Astrocyte (in vitro differentiated cells and primary cell): ENCODE measurements around the gene ERGIC2. TPM values are rescaled to one million over a fixed set of nuclear protein-coding genes. Genes with fewer than 3 reads are reported as not detected.

Source experiments
- DNase-seq: peaks from one replicate; pipeline ENCODE4 v3.0.0-alpha.2; 2010; ENCODE audit warnings: low read depth
- FAIRE-seq: peaks from 2 replicates; lab custom pipeline; 2011; peaks lifted over from hg19 to GRCh38; lab: Jason Lieb, UNC
- H2AFZ ChIP-seq: 2 replicates; pipeline ENCODE4 v1.6.0; 2012; ENCODE audit warnings: low read depth, low read length, inconsistent platforms
- H3K27ac ChIP-seq: 2 replicates; pipeline ENCODE4 v1.5.1; 2011; ENCODE audit warnings: low read depth, low read length, inconsistent platforms
- H3K27me3 ChIP-seq: 2 replicates; pipeline ENCODE4 v1.6.0; 2011; ENCODE audit warnings: low read length, inconsistent platforms; ENCODE audit not compliant: insufficient read depth
- H3K36me3 ChIP-seq: 2 replicates; pipeline ENCODE4 v1.5.1; 2011; ENCODE audit warnings: low read length, inconsistent platforms; ENCODE audit not compliant: insufficient read depth
- H3K4me1 ChIP-seq: 2 replicates; pipeline ENCODE4 v1.5.1; 2011; ENCODE audit warnings: low read length, inconsistent platforms; ENCODE audit not compliant: insufficient read depth
- H3K4me2 ChIP-seq: 2 replicates; pipeline ENCODE4 v1.6.0; 2012; ENCODE audit warnings: low read length, inconsistent platforms
- H3K4me3 ChIP-seq: 2 replicates; pipeline ENCODE4 v1.5.1; 2011; ENCODE audit warnings: low read depth, mild to moderate bottlenecking, low read length, inconsistent platforms; ENCODE audit not compliant: insufficient read depth
- H3K79me2 ChIP-seq: 2 replicates; pipeline ENCODE4 v1.6.0; 2012; ENCODE audit warnings: mild to moderate bottlenecking, low read length, inconsistent platforms; ENCODE audit not compliant: insufficient read depth
- H3K9ac ChIP-seq: 2 replicates; pipeline ENCODE4 v1.6.0; 2012; ENCODE audit warnings: mild to moderate bottlenecking, low read length, inconsistent platforms
- H3K9me3 ChIP-seq: 2 replicates; pipeline ENCODE4 v1.5.1; 2012; ENCODE audit warnings: low read depth, mild to moderate bottlenecking, low read length, inconsistent platforms; ENCODE audit not compliant: insufficient read depth
- H4K20me1 ChIP-seq: 2 replicates; pipeline ENCODE4 v1.6.0; 2012; ENCODE audit warnings: low read length, inconsistent platforms; ENCODE audit not compliant: insufficient read depth
- H3K27ac Mint-ChIP-seq: one replicate; pipeline ENCODE4 v1.8.0; 2021; ENCODE audit warnings: mild to moderate bottlenecking, mixed read lengths; ENCODE audit not compliant: unreplicated experiment
- H3K27me3 Mint-ChIP-seq: one replicate; pipeline ENCODE4 v1.8.0; 2021; ENCODE audit warnings: low read depth, mixed read lengths; ENCODE audit not compliant: unreplicated experiment
- H3K36me3 Mint-ChIP-seq: one replicate; pipeline ENCODE4 v1.8.0; 2021; ENCODE audit warnings: low read depth, mixed read lengths; ENCODE audit not compliant: unreplicated experiment
- H3K4me1 Mint-ChIP-seq: one replicate; pipeline ENCODE4 v1.8.0; 2021; ENCODE audit warnings: low read depth, mixed read lengths; ENCODE audit not compliant: unreplicated experiment
- H3K4me3 Mint-ChIP-seq: one replicate; pipeline ENCODE4 v1.8.0; 2021; ENCODE audit warnings: mild to moderate bottlenecking, moderate library complexity, mixed read lengths; ENCODE audit not compliant: unreplicated experiment
- H3K9me3 Mint-ChIP-seq: one replicate; pipeline ENCODE4 v1.8.0; 2021; ENCODE audit warnings: mild to moderate bottlenecking, mixed read lengths; ENCODE audit not compliant: unreplicated experiment
- EZH2 ChIP-seq: IDR thresholded peaks from 2 replicates; pipeline ENCODE4 v1.6.1; 2012; ENCODE audit warnings: mild to moderate bottlenecking, low read length, inconsistent platforms; ENCODE audit not compliant: insufficient read depth
- total RNA-seq: library from RNA; stranded (reverse); gene quantifications from 2 replicates; pipeline ENCODE4 v1.2.1, GENCODE V29; 2021
- TF ChIP-seq, protein P1 (sequence below): IDR thresholded peaks from 2 replicates; pipeline ENCODE4 v1.5.1; 2011; ENCODE audit warnings: low read depth, mild to moderate bottlenecking, inconsistent platforms, low read length, moderate library complexity; ENCODE audit not compliant: insufficient read depth

The ERGIC2 gene
- total RNA-seq, 1 donor from 2014 or later: 81.5 TPM

GRCh38 chr12:29317556-29318363 lies 63.2 kb downstream of the ERGIC2 start:
- H3K36me3 Mint-ChIP-seq: peaks cover 11% of the 10 kb centered on the region
- FAIRE-seq (peak; percentile 45), DNase-seq (peak; percentile 36)
- Histone ChIP-seq H2AFZ (no peak overlapping the region), H3K27me3 (no peaks in the 10 kb centered on the region), H3K27ac (peak overlapping the region; percentile 55), H3K79me2 (no peaks in the 10 kb centered on the region), H3K9me3 (no peaks in the 10 kb centered on the region), H3K4me2 (no peak overlapping the region), H3K4me3 (no peak overlapping the region), H3K36me3 (no peaks in the 10 kb centered on the region), H3K9ac (no peak overlapping the region), H3K4me1 (peaks cover 33% of the 10 kb centered on the region), H4K20me1 (no peaks in the 10 kb centered on the region)
- peaks cover 5% of the 10 kb centered on the region for H3K9me3 Mint-ChIP-seq
- TF ChIP-seq, protein P1, sequence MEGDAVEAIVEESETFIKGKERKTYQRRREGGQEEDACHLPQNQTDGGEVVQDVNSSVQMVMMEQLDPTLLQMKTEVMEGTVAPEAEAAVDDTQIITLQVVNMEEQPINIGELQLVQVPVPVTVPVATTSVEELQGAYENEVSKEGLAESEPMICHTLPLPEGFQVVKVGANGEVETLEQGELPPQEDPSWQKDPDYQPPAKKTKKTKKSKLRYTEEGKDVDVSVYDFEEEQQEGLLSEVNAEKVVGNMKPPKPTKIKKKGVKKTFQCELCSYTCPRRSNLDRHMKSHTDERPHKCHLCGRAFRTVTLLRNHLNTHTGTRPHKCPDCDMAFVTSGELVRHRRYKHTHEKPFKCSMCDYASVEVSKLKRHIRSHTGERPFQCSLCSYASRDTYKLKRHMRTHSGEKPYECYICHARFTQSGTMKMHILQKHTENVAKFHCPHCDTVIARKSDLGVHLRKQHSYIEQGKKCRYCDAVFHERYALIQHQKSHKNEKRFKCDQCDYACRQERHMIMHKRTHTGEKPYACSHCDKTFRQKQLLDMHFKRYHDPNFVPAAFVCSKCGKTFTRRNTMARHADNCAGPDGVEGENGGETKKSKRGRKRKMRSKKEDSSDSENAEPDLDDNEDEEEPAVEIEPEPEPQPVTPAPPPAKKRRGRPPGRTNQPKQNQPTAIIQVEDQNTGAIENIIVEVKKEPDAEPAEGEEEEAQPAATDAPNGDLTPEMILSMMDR: peak; percentile 55
- TF ChIP-seq EZH2: no peak
- H3K4me1 Mint-ChIP-seq: peaks cover 10% of the 10 kb centered on the region
- no peaks in the 10 kb centered on the region for H3K27me3 Mint-ChIP-seq
- no peak overlapping the region for H3K27ac Mint-ChIP-seq
- H3K4me3 Mint-ChIP-seq: no peak overlapping the region

DNA sequence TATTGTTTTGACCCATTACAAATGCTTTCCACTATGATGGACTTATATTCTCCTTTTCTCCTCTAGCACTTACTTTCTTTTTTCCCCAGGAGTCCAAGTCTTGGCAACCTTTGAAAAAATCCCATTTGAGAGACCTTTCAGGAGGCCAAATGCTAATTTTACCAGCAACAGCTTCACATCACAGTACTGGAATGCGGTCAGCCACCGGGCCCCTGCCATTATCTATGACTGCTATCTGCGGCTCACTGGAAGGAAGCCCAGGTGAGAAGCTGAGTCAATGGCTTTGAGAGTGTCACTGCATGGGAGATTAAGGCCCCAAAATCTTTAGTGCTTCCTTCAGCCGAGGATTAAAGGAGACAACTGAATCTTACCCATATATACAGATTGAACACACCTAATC lies 64.2 kb downstream of the ERGIC2 start:
- peak overlapping the region; percentile 1 for H3K27ac Mint-ChIP-seq
- H3K27me3 ChIP-seq: no peaks in the 10 kb centered on the region
- no peaks in the 10 kb centered on the region for H3K9me3 ChIP-seq
- H3K79me2 ChIP-seq: no peaks in the 10 kb centered on the region
- no peaks in the 10 kb centered on the region for H3K36me3 ChIP-seq
- H3K27ac ChIP-seq: peak overlapping the region; percentile 55
- TF ChIP-seq, protein P1: no peak
- no peak for TF ChIP-seq EZH2
- peaks cover 10% of the 10 kb centered on the region for H3K4me1 Mint-ChIP-seq
- FAIRE-seq: no peak
- peak overlapping the region; percentile 71 for H3K4me2 ChIP-seq
- no peak overlapping the region for H3K4me3 Mint-ChIP-seq
- H3K9ac ChIP-seq: peak overlapping the region; percentile 23
- no peaks in the 10 kb centered on the region for H3K27me3 Mint-ChIP-seq
- H3K4me1 ChIP-seq: peaks cover 32% of the 10 kb centered on the region
- H3K9me3 Mint-ChIP-seq: no peaks in the 10 kb centered on the region
- H4K20me1 ChIP-seq: no peaks in the 10 kb centered on the region
- no peak overlapping the region for H2AFZ ChIP-seq
- peaks cover 3% of the 10 kb centered on the region for H3K36me3 Mint-ChIP-seq
- DNase-seq: peak; percentile 92
- no peak overlapping the region for H3K4me3 ChIP-seq

DNA sequence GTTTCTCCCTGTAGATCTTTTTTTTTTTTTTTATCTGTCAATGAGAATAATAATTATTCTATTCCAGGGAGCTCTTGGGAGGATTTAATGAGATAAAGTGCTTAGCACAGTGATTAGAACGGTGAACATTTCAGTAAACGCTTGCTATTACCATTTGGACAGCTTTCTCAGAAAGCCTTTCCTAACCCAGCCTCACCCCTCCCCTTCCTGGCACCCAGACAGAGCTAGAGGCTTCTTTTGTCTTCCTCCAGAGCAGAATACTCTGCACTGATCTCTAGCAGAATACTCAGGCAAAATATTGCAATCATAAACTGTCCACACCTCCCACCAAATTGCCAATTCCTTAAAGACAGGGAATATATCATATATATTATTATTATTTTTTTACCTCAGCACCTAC lies 66.6 kb downstream of the ERGIC2 start:
- Histone ChIP-seq H3K36me3 (no peaks in the 10 kb centered on the region), H3K4me3 (no peak overlapping the region), H3K27me3 (no peaks in the 10 kb centered on the region), H3K4me1 (peaks cover 14% of the 10 kb centered on the region), H3K4me2 (no peak overlapping the region), H3K27ac (no peak overlapping the region), H2AFZ (no peak overlapping the region), H3K79me2 (no peaks in the 10 kb centered on the region), H3K9me3 (no peaks in the 10 kb centered on the region), H4K20me1 (no peaks in the 10 kb centered on the region), H3K9ac (no peak overlapping the region)
- TF ChIP-seq, protein P1: no peak
- TF ChIP-seq EZH2: no peak
- H3K27me3 Mint-ChIP-seq: no peaks in the 10 kb centered on the region
- peaks cover 1% of the 10 kb centered on the region for H3K36me3 Mint-ChIP-seq
- DNase-seq (no peak), FAIRE-seq (no peak)
- no peak overlapping the region for H3K27ac Mint-ChIP-seq
- H3K4me1 Mint-ChIP-seq: peaks cover 5% of the 10 kb centered on the region
- no peak overlapping the region for H3K4me3 Mint-ChIP-seq
- H3K9me3 Mint-ChIP-seq: no peaks in the 10 kb centered on the region
